ENCODE results near the gene TSGA10. TPM values are rescaled to one million over a fixed set of nuclear protein-coding genes. Genes with fewer than 3 reads are reported as not detected.
A peak's percentile ranks its signal among the peaks of the same experiment; 100 is the strongest.

TSGA10 gene, protein sequence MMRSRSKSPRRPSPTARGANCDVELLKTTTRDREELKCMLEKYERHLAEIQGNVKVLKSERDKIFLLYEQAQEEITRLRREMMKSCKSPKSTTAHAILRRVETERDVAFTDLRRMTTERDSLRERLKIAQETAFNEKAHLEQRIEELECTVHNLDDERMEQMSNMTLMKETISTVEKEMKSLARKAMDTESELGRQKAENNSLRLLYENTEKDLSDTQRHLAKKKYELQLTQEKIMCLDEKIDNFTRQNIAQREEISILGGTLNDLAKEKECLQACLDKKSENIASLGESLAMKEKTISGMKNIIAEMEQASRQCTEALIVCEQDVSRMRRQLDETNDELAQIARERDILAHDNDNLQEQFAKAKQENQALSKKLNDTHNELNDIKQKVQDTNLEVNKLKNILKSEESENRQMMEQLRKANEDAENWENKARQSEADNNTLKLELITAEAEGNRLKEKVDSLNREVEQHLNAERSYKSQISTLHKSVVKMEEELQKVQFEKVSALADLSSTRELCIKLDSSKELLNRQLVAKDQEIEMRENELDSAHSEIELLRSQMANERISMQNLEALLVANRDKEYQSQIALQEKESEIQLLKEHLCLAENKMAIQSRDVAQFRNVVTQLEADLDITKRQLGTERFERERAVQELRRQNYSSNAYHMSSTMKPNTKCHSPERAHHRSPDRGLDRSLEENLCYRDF
- total RNA-seq (2022), result 8.9 and 9.9 TPM in 2 replicates
- percentile 49 among the genes with signal in this experiment for Bru-seq, nascent RNA
- BruChase-seq, experiment 1, labeled RNA remaining after a 2-hour chase, result percentile 55 among the genes with signal in this experiment
- percentile 55 among the genes with signal in this experiment for BruChase-seq, experiment 2, labeled RNA remaining after a 6-hour chase
- long read RNA-seq, partial matches to known transcripts, result 4 of 15 reads
- long read RNA-seq, other reads (novel, unspliced or antisense), result 8 of 15 reads

DNA sequence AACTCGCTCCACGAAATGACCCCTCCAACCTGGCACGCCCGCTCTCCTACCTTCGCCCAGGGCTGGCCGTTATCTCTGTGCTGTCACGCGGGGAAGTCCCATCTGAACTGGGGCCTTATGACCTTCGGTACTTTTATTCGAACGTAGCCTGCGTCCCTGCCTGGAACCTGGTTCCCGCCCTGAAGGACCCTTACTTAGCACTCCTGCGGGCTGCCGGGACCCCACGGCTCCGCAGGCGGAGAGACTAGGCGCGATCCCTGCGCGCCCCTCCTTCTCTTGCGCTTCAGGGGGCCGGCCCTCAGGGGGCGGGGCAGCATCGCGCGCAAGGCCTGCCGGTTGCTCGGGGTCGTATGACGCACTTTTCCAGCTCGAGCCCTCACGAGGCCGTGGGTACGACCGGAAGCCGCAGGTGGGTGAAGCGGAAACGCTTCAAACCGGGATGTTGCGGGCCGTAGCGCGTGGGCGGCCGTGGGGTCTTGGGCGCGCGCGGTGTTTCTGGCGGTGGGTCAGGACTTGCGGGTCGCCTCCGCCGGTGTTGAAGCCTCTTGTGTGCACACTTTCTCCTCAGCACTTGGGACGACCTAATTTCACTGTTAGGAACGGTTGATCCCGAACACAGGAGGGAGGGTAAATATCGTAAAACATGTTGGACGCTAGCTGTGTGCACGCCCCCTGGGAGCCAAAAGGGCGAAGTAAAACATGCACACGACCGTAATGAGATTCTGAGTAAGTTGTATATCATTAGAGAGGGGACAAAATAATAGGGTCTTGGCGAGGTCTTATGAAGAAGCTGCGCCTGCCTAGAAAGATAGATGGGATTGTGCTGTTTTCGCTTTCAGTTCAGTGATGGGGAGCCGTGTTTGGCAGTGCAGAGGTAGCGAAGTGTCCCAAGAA is at the start of gene TSGA10, which contains the start of gene LIPT1:
Gene TSGA10 (minus strand): TSS at position 300 of the 894 bp plus-strand sequence. CDS start 45,503 bp downstream, outside the sequence.
Gene LIPT1 (plus strand): TSS at position 325 of the 894 bp plus-strand sequence. CDS start 6,991 bp downstream, outside the sequence.
- H3K4me1 Mint-ChIP-seq (ENCODE audit: low read depth, unreplicated experiment), result peaks cover 7% of the 10 kb centered on the region
- Histone ChIP-seq H3K36me3 (ENCODE audit: control insufficient read depth, insufficient read depth, low read length) (no peaks in the 10 kb centered on the region), H3K9me3 (no peaks in the 10 kb centered on the region), H3K4me3 (ENCODE audit: low read depth, low read length) (peak within 1 kb of the TSS; percentile 86), H3K27me3 (replicated peaks; ENCODE audit: control insufficient read depth, insufficient read depth, low read length) (no peaks in the 10 kb centered on the region), H3K4me1 (no peaks in the 10 kb centered on the region; the same call in 1 of the 2 replicates)
- peak within 1 kb of the TSS; percentile 87 for H3K27ac Mint-ChIP-seq (ENCODE audit: unreplicated experiment)
- TSS peak; percentile 67 for BruUV-seq (replicated peaks)
- intact Hi-C loops (cut with micrococcal nuclease; ENCODE audit: unreplicated experiment), result loop anchor here (1.0 kb wide), 3 partner anchors 14 to 181 kb away; partner anchors contain the start of genes C2orf15 and TXNDC9
- peak in 1 of 2 experiments; percentile 34 for TF ChIP-seq CTCF (IDR thresholded peaks at IDR 0.05; ENCODE audit: insufficient read depth in 1 of 2, low read depth in 1 of 2, low read length in 1 of 2, severe bottlenecking in 1 of 2, unreplicated experiment in 1 of 2)
- DNase-seq, result peak; percentile 92 to 93
- no peak within 1 kb of the TSS for H3K4me3 Mint-ChIP-seq (ENCODE audit: unreplicated experiment)
- H3K36me3 Mint-ChIP-seq (ENCODE audit: insufficient read depth, unreplicated experiment), result peaks cover 14% of the 10 kb centered on the region
- H3K9me3 Mint-ChIP-seq (ENCODE audit: unreplicated experiment), result no peaks in the 10 kb centered on the region
- ChIA-PET CTCF (interaction anchor here (1.3 to 1.8 kb wide), 2 partner anchors 14 to 70 kb away, joined by 9 to 13 read pairs; partner anchors contain the start of gene C2orf15), POLR2A (interaction anchor here (0.5 to 2.5 kb wide), 6 partner anchors 11 to 181 kb away, joined by 4 to 52 read pairs (median 6); partner anchors contain the start of genes C2orf15 and TXNDC9)
- H3K27me3 Mint-ChIP-seq (ENCODE audit: insufficient read depth, unreplicated experiment), result no peaks in the 10 kb centered on the region

DNA sequence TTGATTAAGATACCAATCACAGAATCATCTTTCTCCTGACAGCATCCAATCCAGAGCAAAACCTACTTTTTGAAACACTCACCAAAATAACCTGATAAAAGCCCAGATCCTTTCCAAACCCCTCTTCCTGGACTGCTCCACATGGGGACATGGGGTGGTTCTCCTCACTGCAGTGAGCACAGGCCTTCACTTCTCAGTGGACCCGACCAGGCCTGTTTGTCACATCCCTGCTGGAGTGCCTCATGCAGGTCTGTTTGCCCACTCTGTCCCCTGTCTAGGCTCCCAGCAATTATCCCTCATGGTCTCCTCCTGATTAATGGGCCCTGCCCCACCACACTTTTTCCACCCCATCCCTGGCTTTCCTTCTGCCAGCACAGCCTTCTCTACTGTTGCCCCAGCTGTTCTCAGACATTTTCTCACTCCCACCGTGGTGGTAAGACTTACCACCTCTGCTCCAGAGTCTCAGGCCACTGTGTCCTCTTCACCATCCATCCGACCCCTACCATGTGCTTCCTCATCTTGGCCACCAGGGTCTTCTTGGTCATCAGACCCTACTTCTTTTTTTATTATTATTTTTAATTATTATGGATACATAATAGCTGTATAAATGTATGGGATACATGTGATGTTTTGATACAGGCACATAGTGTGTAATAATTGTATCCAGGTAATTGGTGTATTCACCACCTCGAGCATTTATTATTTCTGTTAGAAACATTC is 47.4 kb upstream of the TSGA10 start:
- intact Hi-C loops (cut with micrococcal nuclease; ENCODE audit: unreplicated experiment), result no loop called here
- Histone ChIP-seq H3K4me3 (ENCODE audit: low read depth, low read length) (no peak overlapping the region), H3K4me1 (peaks cover 4% of the 10 kb centered on the region; the same call in 1 of the 2 replicates), H3K27me3 (replicated peaks; ENCODE audit: control insufficient read depth, insufficient read depth, low read length) (no peaks in the 10 kb centered on the region), H3K9me3 (peaks cover 32% of the 10 kb centered on the region), H3K36me3 (ENCODE audit: control insufficient read depth, insufficient read depth, low read length) (no peaks in the 10 kb centered on the region)
- POLR2A ChIA-PET, result no interaction called here
- H3K9me3 Mint-ChIP-seq (ENCODE audit: unreplicated experiment), result peaks cover 34% of the 10 kb centered on the region
- H3K4me3 Mint-ChIP-seq (ENCODE audit: unreplicated experiment), result no peak overlapping the region
- H3K36me3 Mint-ChIP-seq (ENCODE audit: insufficient read depth, unreplicated experiment), result peaks cover 14% of the 10 kb centered on the region
- peak in 1 of 2 experiments; percentile 30 for TF ChIP-seq CTCF (IDR thresholded peaks at IDR 0.05; ENCODE audit: insufficient read depth in 1 of 2, low read depth in 1 of 2, low read length in 1 of 2, severe bottlenecking in 1 of 2, unreplicated experiment in 1 of 2)
- no peak for DNase-seq
- H3K4me1 Mint-ChIP-seq (ENCODE audit: low read depth, unreplicated experiment), result no peaks in the 10 kb centered on the region
- H3K27ac Mint-ChIP-seq (ENCODE audit: unreplicated experiment), result no peak overlapping the region
- BruUV-seq (replicated peaks), result no TSS peak
- CTCF ChIA-PET, result interaction anchor here (0.8 kb wide), 1 partner anchor 21 kb away, joined by 3 read pairs; the partner anchor contains the start of genes MITD1 and MRPL30
- no peaks in the 10 kb centered on the region for H3K27me3 Mint-ChIP-seq (ENCODE audit: insufficient read depth, unreplicated experiment)

All from Caco-2 (cell line).